Stimulated activated CD4-positive, alpha-beta T cell treated with anti-CD3 and anti-CD28 coated beads, TNF-alpha, amount 100 ng/mL, for 24 hours (primary cell): ENCODE measurements around the gene LRRC2.
"Not testable (repeated sequence)": the region's sequence is repeated elsewhere in the genome, so short reads cannot be mapped to it uniquely, and the experiment has no call there.

Source experiments
- DNase-seq, 3 experiments: peaks; one replicate each; pipeline ENCODE4 v3.0.0-alpha.2; 2020; ENCODE audit warnings: low read depth in 3 of 3

LRRC2 gene

DNA sequence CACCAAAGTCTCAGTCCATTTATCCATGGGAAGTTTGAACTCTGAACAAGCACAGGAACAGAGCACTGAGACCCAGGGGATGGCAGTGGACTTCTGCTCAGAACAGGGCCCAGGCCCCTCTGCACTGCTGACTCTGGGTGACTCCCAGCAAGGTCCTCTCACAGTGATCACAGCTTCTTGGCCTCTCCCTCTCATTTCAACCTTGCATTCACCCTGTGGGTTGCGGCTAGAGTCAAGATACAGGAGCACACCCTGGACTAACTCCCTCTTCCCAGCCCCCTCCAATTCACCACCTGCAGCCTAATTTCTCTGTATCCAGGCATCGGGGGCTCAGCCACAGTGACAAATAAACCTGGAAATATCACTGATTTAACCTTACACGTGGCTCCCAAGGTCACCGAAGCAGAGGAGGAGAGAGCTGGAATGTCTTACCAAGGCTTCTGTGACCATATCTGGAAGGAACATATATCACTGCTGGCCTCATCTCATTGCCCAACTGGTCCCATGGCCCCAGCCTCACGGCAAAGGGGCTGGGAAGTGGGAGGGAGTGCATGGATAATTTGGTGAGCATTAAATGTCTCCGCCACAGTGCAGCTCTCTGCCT, 67.1 kb downstream of the LRRC2 start:
- no peak for DNase-seq

DNA sequence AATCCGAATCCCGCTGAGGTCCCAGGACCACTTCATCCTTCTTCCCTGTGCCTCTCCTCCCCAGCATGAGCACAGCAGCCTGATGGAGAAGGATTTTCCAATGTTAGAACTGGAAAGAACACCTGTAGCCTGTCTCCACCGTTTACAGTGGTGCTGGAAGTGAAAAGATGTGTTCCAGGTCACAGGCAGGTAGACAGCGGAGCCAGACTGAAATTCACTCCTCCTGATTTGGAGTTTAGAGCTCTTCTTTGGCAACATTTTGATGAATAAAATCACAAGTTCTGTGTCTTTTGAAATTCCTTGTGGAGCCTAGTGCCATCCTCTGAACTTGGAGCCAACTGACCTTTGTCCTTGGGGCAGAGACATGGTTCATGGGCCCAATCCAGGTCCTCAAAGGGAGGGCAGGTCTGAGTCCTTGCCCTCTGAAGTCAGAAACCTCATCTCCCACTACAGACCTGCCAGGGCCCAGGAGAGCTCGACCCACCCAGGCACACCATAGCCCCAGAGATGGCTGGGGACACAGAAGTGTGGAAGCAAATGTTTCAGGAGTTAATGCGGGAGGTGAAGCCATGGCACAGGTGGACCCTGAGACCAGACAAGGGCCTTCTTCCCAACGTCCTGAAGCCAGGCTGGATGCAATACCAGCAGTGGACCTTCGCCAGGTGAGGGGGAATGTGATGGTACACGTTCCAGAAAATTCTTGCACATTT, 68.4 kb downstream of the LRRC2 start, which contains the start of gene RTP3:
Gene RTP3 (plus strand): TSS at position 421 of the 710 bp plus-strand sequence. CDS start 87 bp downstream, at position 508.
- no peak for DNase-seq

DNA sequence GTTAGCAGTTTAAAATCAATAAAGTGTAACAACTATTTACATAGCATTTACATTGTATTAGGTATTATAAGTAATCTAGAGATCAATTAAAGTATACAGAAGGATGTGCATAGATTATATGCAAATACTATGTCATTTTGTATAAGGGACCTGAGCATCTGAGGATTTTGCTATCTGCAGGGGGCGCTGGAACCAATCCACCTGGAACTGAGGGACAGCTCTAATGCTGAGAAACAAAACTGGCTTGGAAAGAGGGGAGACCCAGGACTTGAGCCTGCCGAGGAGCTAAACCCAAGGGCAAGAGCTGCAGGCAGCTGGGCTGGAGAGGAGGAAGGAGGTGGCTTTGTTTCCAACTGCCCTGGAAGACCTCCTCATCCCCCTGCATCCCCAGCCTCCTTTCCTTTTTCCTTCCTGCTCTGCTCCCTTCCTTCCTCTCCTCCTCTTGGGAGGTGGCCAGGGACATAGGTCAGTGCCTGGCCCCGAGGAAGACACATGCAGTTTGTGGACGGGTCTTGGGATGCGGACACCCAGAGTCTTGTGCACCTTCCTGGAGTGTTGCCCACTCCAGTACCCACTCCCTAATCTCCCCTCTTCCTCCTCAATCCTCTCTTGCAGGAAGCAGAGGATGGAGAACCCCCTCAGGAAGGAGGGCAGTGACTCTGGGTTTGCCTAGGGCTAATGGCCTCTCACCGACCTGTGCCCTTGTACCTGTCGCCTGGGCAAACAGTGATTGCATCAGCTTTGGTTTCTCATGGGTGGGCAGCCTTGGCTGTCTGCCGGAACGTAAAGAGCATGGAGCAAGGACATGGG, 69.2 kb downstream of the LRRC2 start:
- peak in 1 of 3 experiments; percentile 30 for DNase-seq

DNA sequence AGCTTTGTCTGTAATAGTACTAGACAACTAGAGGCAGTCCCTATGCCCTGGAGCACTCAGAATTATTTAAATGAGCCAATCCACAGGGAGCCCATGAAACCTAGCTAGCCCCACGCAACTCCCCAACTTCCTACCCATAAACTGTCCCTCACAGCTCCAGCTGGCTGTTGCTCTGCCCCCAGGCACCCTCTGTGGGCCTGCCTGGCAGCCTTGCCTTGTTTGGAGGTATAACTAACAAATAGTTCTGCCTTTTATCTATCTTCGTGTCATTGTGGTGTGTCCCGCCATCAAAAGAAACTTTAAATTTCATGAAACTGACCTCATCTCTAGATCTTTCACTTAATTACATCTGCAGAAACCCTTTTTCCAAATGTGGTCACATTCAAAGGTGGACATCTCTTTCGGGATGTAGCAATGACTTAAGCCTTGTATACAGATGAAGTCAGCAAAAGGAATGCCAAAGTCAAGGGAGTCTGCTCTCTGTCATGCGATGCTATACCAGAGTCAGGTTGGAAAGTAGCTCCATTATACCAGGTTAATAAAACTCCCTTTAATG, 70.1 kb downstream of the LRRC2 start:
- DNase-seq: no peak

DNA sequence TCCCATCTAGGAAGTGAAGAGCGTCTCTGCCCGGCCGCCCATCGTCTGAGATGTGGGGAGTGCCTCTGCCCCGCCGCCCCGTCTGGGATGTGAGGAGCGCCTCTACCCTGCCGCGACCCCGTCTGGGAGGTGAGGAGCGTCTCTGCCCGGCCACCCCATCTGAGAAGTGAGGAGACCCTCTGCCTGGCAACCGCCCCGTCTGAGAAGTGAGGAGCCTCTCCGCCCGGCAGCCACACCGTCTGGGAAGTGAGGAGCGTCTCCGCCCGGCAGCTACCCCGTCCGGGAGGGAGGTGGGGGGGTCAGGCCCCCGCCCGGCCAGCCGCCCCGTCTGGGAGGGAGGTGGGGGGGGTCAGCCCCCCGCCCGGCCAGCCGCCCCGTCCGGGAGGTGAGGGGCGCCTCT, 71.6 kb downstream of the LRRC2 start:
- DNase-seq: not testable (repeated sequence)

DNA sequence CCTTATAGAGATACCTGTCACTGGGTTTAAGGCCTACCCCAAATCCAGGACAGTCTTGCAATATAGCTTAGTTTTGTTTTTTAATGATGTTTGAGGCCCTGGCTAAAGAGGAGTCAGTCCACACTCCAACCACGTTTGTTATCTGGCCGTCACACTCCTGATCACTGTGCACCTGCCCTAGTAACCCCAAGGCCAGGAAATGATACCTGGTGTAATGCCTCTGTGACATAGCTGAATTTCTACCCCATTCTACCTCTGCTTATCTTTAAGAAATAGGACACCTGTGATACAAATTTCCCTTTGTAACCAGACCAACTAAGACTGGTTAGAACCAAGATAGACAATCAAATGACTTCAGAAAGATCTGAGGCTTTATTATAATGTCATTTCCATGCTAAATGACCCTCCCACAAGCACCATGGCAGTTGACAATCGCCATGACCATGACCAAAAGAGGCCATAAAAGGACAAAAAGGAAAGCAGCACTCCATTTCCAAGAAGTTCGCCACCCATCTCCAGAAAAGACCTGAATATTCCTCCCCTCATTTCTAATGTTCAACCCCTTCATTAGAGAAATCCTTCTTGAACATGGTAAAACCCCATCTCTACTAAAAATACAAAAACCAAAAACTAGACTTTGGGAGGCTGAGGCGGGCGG, 73.1 kb downstream of the LRRC2 start:
- no peak for DNase-seq

DNA sequence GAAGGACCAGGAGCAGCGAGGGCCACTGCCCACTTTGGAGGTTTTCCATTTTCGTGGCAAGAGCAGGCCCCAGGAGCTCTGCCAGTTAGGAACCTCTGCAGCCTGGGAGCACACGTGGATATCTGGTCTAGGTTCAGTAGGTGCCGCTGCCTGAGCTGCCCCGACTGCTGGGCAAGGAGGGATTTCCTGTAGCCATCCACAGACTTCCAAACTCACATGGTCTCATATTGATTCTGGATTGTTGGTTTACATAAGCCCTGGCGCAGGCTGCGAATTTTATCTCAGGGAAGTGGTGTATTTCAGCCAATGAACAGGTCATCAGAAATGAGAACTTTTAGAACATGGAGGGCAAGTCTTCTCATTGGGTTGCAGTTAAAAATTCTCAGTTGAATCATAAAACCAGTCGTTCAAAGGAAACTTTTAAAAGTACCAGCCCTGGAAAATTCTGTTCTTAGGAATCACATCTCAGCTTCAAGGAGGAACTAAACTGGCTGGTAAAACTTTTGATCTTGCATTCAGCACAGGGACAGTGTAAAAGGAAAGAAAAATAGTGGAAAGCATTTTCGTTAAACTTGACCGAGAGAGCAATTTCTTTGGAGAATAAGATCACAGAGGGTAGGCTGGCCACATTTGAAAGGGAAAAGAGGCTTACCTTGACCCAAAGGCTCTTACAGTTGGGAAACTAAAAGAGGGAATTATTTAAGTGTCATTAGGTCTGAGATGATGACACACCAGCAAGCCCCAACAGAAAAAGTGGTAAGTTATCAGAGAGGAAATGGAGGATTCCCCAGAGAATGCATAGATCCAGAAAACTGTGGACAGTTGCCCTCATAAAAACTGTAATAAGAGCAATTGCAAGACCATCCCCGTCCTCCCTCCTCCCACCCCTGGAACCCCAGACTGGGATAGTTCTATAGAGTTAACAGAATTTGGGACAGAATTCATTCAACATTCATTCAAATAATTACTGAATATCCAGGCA, 74.7 kb downstream of the LRRC2 start:
- no peak for DNase-seq

DNA sequence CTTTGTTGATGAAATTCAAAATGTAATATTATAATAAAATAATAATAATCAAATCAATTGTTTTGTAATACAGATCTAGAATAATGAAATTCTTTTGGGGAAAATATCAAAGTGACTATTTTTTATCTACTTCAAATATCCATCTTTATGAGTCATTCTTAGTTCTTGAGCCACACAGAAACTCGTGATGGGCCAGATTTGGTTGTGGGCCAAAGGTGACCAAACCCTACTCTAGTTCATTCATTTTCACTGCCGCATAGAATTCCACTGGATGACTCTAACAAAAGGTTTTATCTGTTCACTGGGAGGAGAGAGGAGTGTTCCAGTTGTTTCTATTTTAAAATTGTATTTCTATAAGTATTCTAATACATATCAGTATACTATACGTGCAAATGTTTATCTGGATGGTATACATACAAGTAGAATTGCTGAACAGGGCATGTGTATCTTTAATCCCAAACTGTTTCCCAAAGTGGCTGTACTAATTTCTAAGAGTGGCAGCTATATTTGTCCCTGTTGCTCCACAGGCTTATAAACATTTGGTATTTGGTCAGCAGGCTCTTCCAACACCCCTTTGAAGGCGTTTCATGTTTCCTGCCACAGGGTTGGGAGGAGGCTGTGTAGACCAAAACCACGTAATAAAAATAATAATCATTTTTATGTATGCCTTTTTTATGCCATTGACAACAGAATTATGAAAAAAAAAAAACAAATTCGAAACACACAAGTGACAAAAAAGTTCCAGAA, 75.6 kb downstream of the LRRC2 start:
- DNase-seq: no peak

DNA sequence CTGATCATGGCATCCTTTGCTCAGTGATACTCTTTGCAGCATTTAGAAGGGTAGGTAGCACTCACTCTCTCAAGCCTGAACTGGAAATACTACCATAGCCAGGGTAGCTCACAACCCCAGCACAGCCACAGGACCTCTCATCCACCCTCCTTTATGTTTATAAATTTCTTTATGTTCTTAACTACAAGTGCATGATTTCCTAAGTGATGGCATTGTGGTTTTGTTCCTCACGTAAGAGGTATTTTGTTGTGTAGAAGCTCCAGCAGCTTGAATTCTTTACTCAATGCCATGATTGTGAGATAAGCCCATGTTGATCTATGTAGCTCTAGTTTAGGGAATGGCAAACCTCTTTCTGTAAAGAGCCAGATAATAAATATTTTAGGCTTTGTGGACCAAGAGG, 76.2 kb downstream of the LRRC2 start:
- DNase-seq: no peak

DNA sequence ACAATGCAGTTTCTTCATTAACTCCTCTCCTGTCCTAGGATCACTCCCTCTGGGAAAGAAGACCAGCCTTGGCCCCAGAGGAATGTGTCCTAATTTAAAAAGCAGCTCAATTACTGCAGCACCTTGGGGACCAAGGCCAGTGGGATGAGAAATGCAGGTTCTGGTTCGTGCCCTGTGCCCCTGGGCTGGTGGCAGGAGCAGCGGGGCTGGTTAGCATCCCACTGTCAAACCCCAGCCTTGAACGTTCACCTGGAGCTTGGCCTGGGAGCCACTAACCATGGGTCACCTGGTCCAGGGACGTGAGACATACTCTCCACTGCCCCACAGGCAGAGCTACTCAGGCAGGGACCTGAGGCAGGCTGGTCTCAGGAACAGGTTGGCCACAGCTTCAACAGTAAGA, 76.7 kb downstream of the LRRC2 start:
- DNase-seq: no peak

DNA sequence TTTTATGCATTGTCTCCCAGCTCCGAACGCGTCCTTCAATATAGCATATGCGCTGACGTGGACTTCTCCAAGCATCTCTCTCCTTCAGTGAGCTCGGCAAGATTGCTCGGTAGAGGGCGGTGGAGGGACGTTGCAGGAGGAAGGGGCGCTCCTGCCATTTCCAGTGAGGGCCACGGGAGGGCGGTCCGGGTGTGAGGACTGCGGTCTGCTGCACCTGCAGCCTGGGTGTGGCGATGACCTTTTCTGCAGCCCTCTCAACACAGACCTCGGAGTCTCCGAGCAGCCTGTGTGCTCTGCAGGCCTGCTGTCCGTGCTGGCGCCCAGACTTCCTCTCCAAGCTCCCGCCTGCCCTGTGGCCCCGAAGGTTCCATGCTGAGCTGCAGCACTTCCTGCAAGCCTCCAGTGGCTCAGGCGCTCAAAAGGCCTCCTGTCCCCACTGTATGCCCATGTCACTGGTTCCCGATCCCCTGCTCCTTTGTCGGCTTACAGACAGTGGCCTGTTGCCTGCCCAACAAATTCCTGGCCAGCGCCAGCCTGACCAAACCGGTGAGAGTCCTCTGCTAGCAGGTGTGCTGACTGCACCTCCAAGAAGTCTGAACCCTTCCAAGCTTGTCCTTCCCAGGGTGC, 77.3 kb downstream of the LRRC2 start:
- peak; percentile 87 to 94 (median 87) for DNase-seq

DNA sequence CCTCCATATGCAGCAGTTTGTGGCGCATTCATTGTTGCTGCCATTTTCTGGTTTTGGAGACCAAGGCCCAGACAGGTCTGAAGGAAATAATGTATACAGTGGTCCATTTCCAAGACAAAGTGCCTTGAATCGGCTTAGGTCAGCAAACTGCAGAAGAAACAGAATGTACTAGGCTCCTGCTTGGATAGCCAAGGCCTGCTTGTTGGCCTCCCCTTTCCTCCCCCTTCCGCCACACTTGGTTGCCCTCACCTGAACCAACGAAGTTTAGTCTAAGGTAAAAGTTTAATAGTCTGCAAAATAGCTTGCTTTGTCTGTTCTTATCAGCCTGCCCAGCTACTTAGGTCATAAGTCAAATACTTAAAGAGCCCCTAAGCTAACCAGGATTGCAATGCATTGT, 80.3 kb downstream of the LRRC2 start:
- no peak for DNase-seq

DNA sequence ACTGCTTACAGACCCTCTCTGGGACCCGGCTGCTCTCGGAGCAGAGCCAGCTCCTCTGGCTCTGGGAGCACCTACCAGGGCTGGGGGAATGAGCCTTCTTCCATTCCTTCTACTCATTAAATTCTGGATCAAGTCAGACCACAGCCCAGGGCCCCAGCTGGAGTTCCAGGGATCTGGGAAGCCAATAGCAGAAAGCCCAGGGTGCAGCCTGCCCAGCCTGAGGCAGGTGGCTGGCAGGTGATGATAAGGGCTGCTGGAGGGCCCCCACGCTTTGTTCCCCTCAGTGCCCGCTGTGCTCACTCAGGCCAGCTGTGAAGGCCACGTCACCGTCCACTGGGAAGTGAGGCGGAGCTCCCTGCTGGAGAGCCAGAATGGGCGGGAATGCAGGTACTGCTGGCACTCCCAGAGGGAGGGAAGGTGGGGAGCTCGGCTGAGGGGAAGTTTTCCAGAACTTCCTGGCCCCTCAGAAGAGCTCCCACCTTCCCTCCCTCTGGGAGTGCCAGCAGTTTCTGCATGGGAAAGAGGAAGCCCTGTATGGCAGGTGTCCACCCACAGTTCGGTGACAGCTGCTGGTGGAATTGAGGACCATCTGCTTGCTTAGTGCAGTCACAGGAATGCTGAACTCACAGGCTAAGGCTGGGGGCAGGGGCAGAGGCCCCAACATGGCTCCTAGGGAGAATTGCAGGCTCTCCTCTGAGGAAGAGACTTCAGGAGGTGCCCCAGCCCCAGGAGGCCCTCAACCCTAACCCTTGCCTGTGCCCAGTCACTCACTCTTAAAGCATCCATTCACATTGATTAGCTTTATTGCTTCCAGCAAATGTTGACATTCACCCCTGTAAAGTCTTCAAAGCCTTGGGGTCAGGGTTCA, 81.0 kb downstream of the LRRC2 start:
- DNase-seq: no peak

DNA sequence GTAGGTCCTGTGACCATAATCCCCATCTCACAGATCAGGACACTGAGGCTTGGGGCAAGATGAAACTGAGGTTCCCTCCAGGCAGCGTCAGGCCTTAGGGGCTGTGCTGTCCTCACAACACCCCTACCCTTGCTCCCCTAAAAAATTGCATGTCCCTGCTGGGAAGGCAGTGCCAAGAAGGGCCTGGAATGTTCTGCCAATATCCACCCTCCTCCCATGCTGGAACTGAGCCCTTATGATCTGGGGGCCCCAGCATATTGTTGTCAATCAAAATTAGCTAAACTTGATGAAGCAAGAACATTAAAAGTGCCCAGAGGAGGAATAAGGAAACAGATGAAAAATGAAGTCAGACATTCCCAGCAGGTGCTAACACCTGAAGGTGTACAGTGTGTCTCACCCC, 81.7 kb downstream of the LRRC2 start:
- no peak for DNase-seq

DNA sequence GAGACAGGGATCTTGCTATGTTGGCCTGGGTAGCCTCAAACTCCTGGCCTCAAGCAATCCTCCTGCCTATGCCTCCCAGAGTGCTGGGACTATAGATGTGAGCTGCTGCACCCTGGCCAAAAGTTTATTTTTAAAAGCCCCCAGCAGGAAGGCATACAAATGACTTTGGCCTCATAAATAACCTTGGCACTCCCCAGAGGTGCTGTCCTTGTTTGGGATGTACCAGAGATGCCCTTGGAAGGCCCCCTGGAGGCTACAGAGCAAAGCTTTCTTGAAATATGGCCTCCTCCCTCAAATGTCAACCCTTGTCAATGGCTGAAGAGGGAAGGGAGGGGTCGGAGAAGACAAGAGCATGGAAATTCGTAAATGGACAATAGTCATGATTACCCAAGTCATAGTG, 82.3 kb downstream of the LRRC2 start:
- DNase-seq: no peak

DNA sequence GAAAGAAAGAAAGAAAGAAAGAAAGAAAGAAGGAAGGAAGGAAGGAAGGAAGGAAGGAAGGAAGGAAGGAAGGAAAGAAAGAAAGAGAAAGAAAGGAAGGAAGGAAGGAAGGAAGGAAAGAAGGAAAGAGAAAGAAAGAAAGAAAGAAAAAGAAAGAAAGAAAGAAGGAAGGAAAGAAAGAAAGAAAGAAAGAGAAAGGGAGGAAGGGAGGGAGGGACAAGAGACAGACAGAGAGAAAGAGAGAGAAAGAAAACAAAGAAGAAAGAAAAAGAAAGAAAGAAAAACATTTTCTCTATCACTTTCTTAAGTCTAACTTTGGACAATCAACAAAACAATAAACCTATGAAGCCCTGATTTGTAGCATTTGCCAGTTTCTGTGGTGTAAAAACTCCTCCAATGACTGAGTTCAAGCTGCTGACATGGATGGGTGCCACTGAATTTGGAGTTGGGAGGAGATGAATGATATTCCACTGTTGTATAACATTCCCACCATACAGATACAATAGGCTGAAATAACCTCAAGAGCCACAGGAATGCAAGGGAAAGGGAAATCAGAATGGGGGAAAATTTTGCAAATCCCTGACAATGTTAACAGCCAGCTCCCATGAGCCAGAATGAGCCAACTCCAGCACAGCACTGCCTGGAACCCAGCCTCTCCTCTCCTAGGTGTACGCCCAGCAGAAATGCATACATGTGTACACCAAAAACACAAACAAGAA, 83.3 kb downstream of the LRRC2 start:
- DNase-seq: no peak

DNA sequence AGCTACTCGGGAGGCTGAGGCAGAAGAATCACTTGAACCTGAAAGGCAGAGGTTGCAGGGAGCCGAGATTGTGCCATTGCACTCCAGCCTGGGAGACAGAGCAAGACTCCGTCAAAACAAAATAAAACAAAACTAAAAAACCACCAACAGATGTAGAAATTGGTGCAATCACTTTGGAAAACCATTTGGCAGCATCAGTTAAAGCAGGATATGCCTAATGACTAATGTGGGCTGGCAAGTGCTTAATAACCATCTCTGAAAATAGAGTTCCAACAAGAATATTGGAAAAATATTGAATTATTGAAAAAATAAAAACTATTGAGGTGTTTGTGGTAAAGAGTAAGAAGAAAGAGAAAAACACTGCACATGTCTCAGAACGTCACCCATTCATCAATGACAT, 84.5 kb downstream of the LRRC2 start:
- DNase-seq: no peak
